ENCODE measurements around the gene SPEF2.

GRCh38 chr5:35778259-35778769 lies 160.7 kb downstream of the SPEF2 start:
- no peak for TF ChIP-seq CTCF (IDR thresholded peaks at IDR 0.05; ENCODE audit: low read depth, low read length)
- no peak for TF ChIP-seq POLR2A (IDR thresholded peaks at IDR 0.05; ENCODE audit: extremely low read depth, insufficient read length)
- TF ChIP-seq MAX (IDR thresholded peaks at IDR 0.05; ENCODE audit: low read depth, low read length) = no peak

Data from NB4 (cell line).